CD14-positive monocyte (primary cell): Measurements from ENCODE around the gene APLF. TPM values are rescaled to one million over a fixed set of nuclear protein-coding genes. Genes with fewer than 3 reads are reported as not detected.

Experiments
- DNase-seq, 3 donors: peaks; one replicate each; pipeline ENCODE4 v3.0.0-alpha.2; 2011 to 2022
- H2AFZ ChIP-seq: 2 replicates; pipeline ENCODE4 v1.6.0; 2012; ENCODE audit warnings: mild to moderate bottlenecking, low read depth, low read length, inconsistent platforms; ENCODE audit not compliant: insufficient read depth, poor library complexity, severe bottlenecking
- H3K27ac ChIP-seq, 2 donors: 1 replicate in 1 of 2; 2 replicates in 1 of 2; pipeline ENCODE4 v1.5.1; 2012 to 2013; ENCODE audit warnings: low read length in 2 of 2, control low read depth in 1 of 2, inconsistent platforms in 1 of 2, low read depth in 1 of 2, mild to moderate bottlenecking in 1 of 2
- H3K27me3 ChIP-seq, 2 donors: one replicate each; pipeline versions ENCODE4 v1.6.0 to v1.6.1; 2011 to 2013; ENCODE audit warnings: low read length in 2 of 2; ENCODE audit not compliant: control insufficient read depth in 2 of 2, insufficient read depth in 2 of 2
- H3K36me3 ChIP-seq, 2 donors: replicated peaks in 1 of 2; 1 replicate in 1 of 2; 2 replicates in 1 of 2; pipeline versions ENCODE4 v1.5.1 to v1.6.1; 2012 to 2013; ENCODE audit warnings: low read length in 2 of 2, control low read depth in 1 of 2, inconsistent platforms in 1 of 2, mild to moderate bottlenecking in 1 of 2; ENCODE audit not compliant: insufficient read depth in 2 of 2, control insufficient read depth in 1 of 2
- H3K4me1 ChIP-seq, 2 donors: 1 replicate in 1 of 2; 2 replicates in 1 of 2; pipeline versions ENCODE4 v1.5.1 to v1.6.1; 2012 to 2013; ENCODE audit warnings: low read length in 2 of 2, control low read depth in 1 of 2, inconsistent platforms in 1 of 2, mild to moderate bottlenecking in 1 of 2, moderate library complexity in 1 of 2; ENCODE audit not compliant: insufficient read depth in 2 of 2, control insufficient read depth in 1 of 2
- H3K4me2 ChIP-seq: replicated peaks from 2 replicates; pipeline ENCODE3; 2012; ENCODE audit warnings: low read length, moderate library complexity, mild to moderate bottlenecking; ENCODE audit not compliant: poor library complexity, severe bottlenecking; ENCODE audit errors: extremely low read depth
- H3K4me3 ChIP-seq, 3 experiments: fragments of 200-600 bp in 1 of 3; sonication (generic) in 1 of 3; replicated peaks in 1 of 3; 1 replicate in 2 of 3; 2 replicates in 1 of 3; pipeline ENCODE4 v1.5.1; 2011 to 2013; ENCODE audit warnings: low read length in 3 of 3, mild to moderate bottlenecking in 3 of 3, control low read depth in 2 of 3, low read depth in 2 of 3, inconsistent platforms in 1 of 3, moderate library complexity in 1 of 3
- H3K79me2 ChIP-seq: 2 replicates; pipeline ENCODE4 v1.6.0; 2012; ENCODE audit warnings: mild to moderate bottlenecking, control low read depth, inconsistent platforms, low read length, moderate library complexity; ENCODE audit not compliant: insufficient read depth
- H3K9ac ChIP-seq: 2 replicates; pipeline ENCODE4 v1.6.0; 2017; ENCODE audit warnings: low read length, mild to moderate bottlenecking; ENCODE audit not compliant: insufficient read depth, poor library complexity, severe bottlenecking
- H3K9me3 ChIP-seq, 2 donors: replicated peaks in 1 of 2; 1 replicate in 1 of 2; 2 replicates in 1 of 2; pipeline versions ENCODE4 v1.5.1 to v1.6.1; 2012 to 2013; ENCODE audit warnings: low read length in 2 of 2, control low read depth in 1 of 2; ENCODE audit not compliant: control insufficient read depth in 1 of 2, insufficient read depth in 1 of 2
- H4K20me1 ChIP-seq: 2 replicates; pipeline ENCODE4 v1.6.0; 2012; ENCODE audit warnings: mild to moderate bottlenecking, low read length, control low read depth, moderate library complexity; ENCODE audit not compliant: insufficient read depth
- H3K27ac Mint-ChIP-seq, 7 donors: one replicate each; pipeline ENCODE4 v1.8.0; 2020; ENCODE audit warnings: mild to moderate bottlenecking in 7 of 7, mixed read lengths in 7 of 7, moderate library complexity in 6 of 7, inconsistent platforms in 2 of 7
- H3K27me3 Mint-ChIP-seq, 3 donors: one replicate each; pipeline ENCODE4 v1.8.0; 2021 to 2022; ENCODE audit warnings: low read depth in 3 of 3, mild to moderate bottlenecking in 3 of 3, mixed read lengths in 3 of 3, moderate library complexity in 3 of 3, inconsistent platforms in 1 of 3
- H3K36me3 Mint-ChIP-seq, 2 donors: one replicate each; pipeline ENCODE4 v1.8.0; 2020; ENCODE audit warnings: mixed read lengths in 2 of 2, inconsistent platforms in 1 of 2, mild to moderate bottlenecking in 1 of 2
- H3K4me1 Mint-ChIP-seq: one replicate; pipeline ENCODE4 v1.8.0; 2020; ENCODE audit warnings: mild to moderate bottlenecking, mixed read lengths
- H3K4me3 Mint-ChIP-seq, 2 donors: one replicate each; pipeline ENCODE4 v1.8.0; 2020; ENCODE audit warnings: mild to moderate bottlenecking in 2 of 2, mixed read lengths in 2 of 2, moderate library complexity in 1 of 2
- H3K9me3 Mint-ChIP-seq, 7 donors: one replicate each; pipeline ENCODE4 v1.8.0; 2020 to 2022; ENCODE audit warnings: mixed read lengths in 7 of 7, mild to moderate bottlenecking in 6 of 7, moderate library complexity in 6 of 7, inconsistent platforms in 2 of 7
- CTCF ChIP-seq: fragments of 200-600 bp; IDR thresholded peaks from one replicate; pipeline ENCODE4 v1.8.0; 2022; ENCODE audit warnings: antibody characterized with exemption, mild to moderate bottlenecking
- WGBS: methylation state at CpG from one replicate; pipeline ENCODE4 v1.1.5; 2013; ENCODE audit warnings: missing lambda C conversion rate; ENCODE audit not compliant: insufficient coverage; 5-methylcytosine and 5-hydroxymethylcytosine counted together
- intact Hi-C, 2 donors: fragments of 100-400 bp; cut with micrococcal nuclease; formaldehyde crosslinking; loops; one replicate each; pipeline versions ENCODE4 v1.15.0 to v1.15.1; 2023
- polyA plus RNA-seq, 3 donors: library from polyadenylated mRNA; depleted of rRNA in 1 of 3; unstranded in 2 of 3; stranded (reverse) in 1 of 3; fragments of 300-500 nt in 2 of 3; fragments of >200 nt in 1 of 3; fragmentation: Illumina TruSeq in 2 of 3; gene quantifications; 1 replicate in 2 of 3; 2 replicates in 1 of 3; pipeline ENCODE4 v1.2.3, GENCODE V29; 2012 to 2021

APLF gene
- polyA plus RNA-seq, 3 donors: 0.77 to 1.8 (median 1.2) TPM

- DNase-seq: no peak
- no peaks in the 10 kb centered on the region for H3K4me1 ChIP-seq
- no peaks in the 10 kb centered on the region for H3K27me3 ChIP-seq
- no peak overlapping the region for H3K9ac ChIP-seq
- H2AFZ ChIP-seq: no peak overlapping the region
- H3K9me3 Mint-ChIP-seq: peaks cover 7 to 24% (median 16%) of the 10 kb centered on the region in 7 donors
- no peaks in the 10 kb centered on the region for H3K36me3 Mint-ChIP-seq
- no peaks in the 10 kb centered on the region for H3K36me3 ChIP-seq
- no peaks in the 10 kb centered on the region for H3K79me2 ChIP-seq
- H3K27ac ChIP-seq: no peak overlapping the region
- no peak overlapping the region for H3K4me2 ChIP-seq
- no peak overlapping the region for H3K4me3 Mint-ChIP-seq
- peaks cover 3% of the 10 kb centered on the region for H3K4me1 Mint-ChIP-seq
- H4K20me1 ChIP-seq: no peaks in the 10 kb centered on the region
- peaks cover 0 to 5% (median 0%) of the 10 kb centered on the region in 3 donors for H3K27me3 Mint-ChIP-seq
- TF ChIP-seq CTCF: no peak
- H3K4me3 ChIP-seq: no peak overlapping the region
- peaks cover 0 to 12% of the 10 kb centered on the region in 2 donors for H3K9me3 ChIP-seq
- intact Hi-C loops: no loop called here
- H3K27ac Mint-ChIP-seq: no peak overlapping the region
Observed at GRCh38 chr2:68607837-68608236, 140.5 kb downstream of the APLF start.

GRCh38 chr2:68612765-68613519, 145.6 kb downstream of the APLF start:
- peaks cover 9 to 26% (median 17%) of the 10 kb centered on the region in 7 donors for H3K9me3 Mint-ChIP-seq

More at GRCh38 chr2:68612765-68613519, 145.6 kb downstream of the APLF start:
- H3K4me1 ChIP-seq: no peaks in the 10 kb centered on the region
- no peaks in the 10 kb centered on the region for H3K79me2 ChIP-seq
- Mint-ChIP-seq H3K27me3 (peaks cover 0 to 5% (median 0%) of the 10 kb centered on the region in 3 donors), H3K4me1 (no peaks in the 10 kb centered on the region), H3K4me3 (no peak overlapping the region), H3K27ac (no peak overlapping the region), H3K36me3 (no peaks in the 10 kb centered on the region)
- WGBS: 100% methylated on average over 3 of the region's 5 CpGs
- intact Hi-C loops: no loop called here
- H3K27me3 ChIP-seq: no peaks in the 10 kb centered on the region
- H3K9me3 ChIP-seq: peaks cover 0 to 12% of the 10 kb centered on the region in 2 donors
- TF ChIP-seq CTCF: no peak
- H3K4me3 ChIP-seq: no peak overlapping the region
- no peak overlapping the region for H3K9ac ChIP-seq
- H3K27ac ChIP-seq: no peak overlapping the region
- no peak overlapping the region for H2AFZ ChIP-seq
- no peaks in the 10 kb centered on the region for H4K20me1 ChIP-seq
- no peak overlapping the region for H3K4me2 ChIP-seq
- no peaks in the 10 kb centered on the region for H3K36me3 ChIP-seq
- no peak for DNase-seq
